Heart right ventricle (tissue), 16 donors: ENCODE measurements around the gene LYSMD2. TPM values are rescaled to one million over a fixed set of nuclear protein-coding genes. Genes with fewer than 3 reads are reported as not detected.

Experiments
- ATAC-seq, 8 donors: fragments of 200-7000 bp; cut with Tn5 transposase; one replicate each; pipeline ENCODE4 v1.9.1; 2020; ENCODE audit warnings: mild to moderate bottlenecking in 8 of 8, moderate library complexity in 8 of 8, moderate number of reproducible peaks in 1 of 8
- DNase-seq, 2 donors: peaks; one replicate each; pipeline ENCODE4 v3.0.0-alpha.2; 2020
- H3K27ac ChIP-seq, 10 donors: fragments of 200-600 bp; sonication (generic) in 2 of 10; one replicate each; pipeline versions ENCODE4 v1.5.0 to v1.8.0; 2020 to 2022; ENCODE audit warnings: mild to moderate bottlenecking in 3 of 10
- H3K27me3 ChIP-seq, 7 donors: fragments of 200-600 bp; one replicate each; pipeline ENCODE4 v1.8.0; 2021 to 2022; ENCODE audit warnings: mild to moderate bottlenecking in 2 of 7
- H3K36me3 ChIP-seq, 9 donors: fragments of 200-600 bp; sonication (generic) in 1 of 9; one replicate each; pipeline versions ENCODE4 v1.5.0 to v1.8.0; 2020 to 2022; ENCODE audit warnings: mild to moderate bottlenecking in 2 of 9
- H3K4me1 ChIP-seq, 9 donors: fragments of 200-600 bp; sonication (generic) in 1 of 9; one replicate each; pipeline versions ENCODE4 v1.5.0 to v1.8.0; 2020 to 2022; ENCODE audit warnings: mild to moderate bottlenecking in 4 of 9
- H3K4me3 ChIP-seq, 10 donors: fragments of 200-600 bp; sonication (generic) in 2 of 10; one replicate each; pipeline versions ENCODE4 v1.5.0 to v1.8.0; 2020 to 2022; ENCODE audit warnings: mild to moderate bottlenecking in 7 of 10, moderate library complexity in 2 of 10
- H3K9me3 ChIP-seq, 11 donors: fragments of 200-600 bp in 10 of 11; sonication (generic) in 2 of 11; one replicate each; pipeline versions ENCODE4 v1.5.0 to v1.8.0; 2013 to 2022; ENCODE audit warnings: mild to moderate bottlenecking in 2 of 11, control low read depth in 1 of 11, moderate library complexity in 1 of 11
- CTCF ChIP-seq, 9 donors: fragments of 200-600 bp; sonication (generic) in 2 of 9; IDR thresholded peaks; one replicate each; pipeline versions ENCODE4 v1.5.0 to v1.8.0; 2021 to 2022; ENCODE audit warnings: antibody characterized with exemption in 9 of 9, mild to moderate bottlenecking in 5 of 9, moderate library complexity in 1 of 9
- WGBS, 2 donors: extraction: QIAGEN DNeasy Blood & Tissue Kit; methylation state at CpG; one replicate each; pipeline ENCODE4 v1.1.7; 2013; ENCODE audit warnings: inconsistent platforms in 1 of 2; 5-methylcytosine and 5-hydroxymethylcytosine counted together
- intact Hi-C, 10 donors: fragments of 100-400 bp; cut with DNase I; formaldehyde crosslinking; loops; one replicate each; pipeline versions ENCODE4 v1.11.1 to v1.14.2; 2022
- polyA plus RNA-seq, 2 donors: library from polyadenylated mRNA; stranded (reverse); fragments of 200-250 nt; gene quantifications; one replicate each; pipeline ENCODE4 v1.2.3, GENCODE V29; 2013
- total RNA-seq, 10 donors: library from RNA; stranded (reverse); fragmentation: NEBNext Ultra II Directional in 3 of 10; extraction: Animal tissue kit (Norgen Biotek cat#: 25700) in 3 of 10; gene quantifications; one replicate each; pipeline versions ENCODE4 v1.2.1 to v1.2.4, GENCODE V29; 2021 to 2023
- donor health status: Arrhythmogenic right ventricular cardiomyopathy.
- donor health status: ischemic (EF 13 %, LVEDD 7.1; RV severe dilation, severe dysfunction).
- donor health status: healthy with polysubstance abuse.
- donor health status: DM: no; HTN: yes; CAD: no.
- donor health status: DM: no; HTN: no; CAD: no.
- donor health status: ischemic (EF 25% LVEDD 6.9; RV normal size, moderate dysfunction).
- donor health status: ischemic (EF 25% LVEDD 5.7; RV mildly dilated, moderate dysfunction).
- donor health status: healthy.
- donor health status: DM: yes; HTN: yes; CAD: no.
- donor health status: Ischemic cardiomyopathy.
- donor health status: ischemic (EF 35%, LVEDD 5.7; RV mildly dilated, moderate dysfunction).
- donor health status: nonischemic (EF 11% LVEDD 7.7; RV severe dilation, severe dysfunction).
- donor health status: DM: yes; HTN: yes; CAD: no.
- donor health status: PGD.
- donor health status: ischemic (EF 29% LVEDD 5.4; RV normal size, mild dysfunction).
- donor health status: nonischemic (EF 23%, LVEDD 6.1; RV moderate dilation, normal function).

LYSMD2 gene
- total and polyA plus RNA-seq, 12 donors: 1.7 to 8.6 (median 4.2) TPM

GRCh38 chr15:51750186-51750585, 12.7 kb upstream of the LYSMD2 start:
- Histone ChIP-seq H3K4me1 (peaks cover 4 to 35% (median 13%) of the 10 kb centered on the region in 9 donors), H3K4me3 (no peak overlapping the region), H3K27me3 (peaks cover 0 to 16% (median 7%) of the 10 kb centered on the region in 7 donors), H3K27ac (no peak overlapping the region), H3K9me3 (no peaks in the 10 kb centered on the region), H3K36me3 (no peaks in the 10 kb centered on the region)
- TF ChIP-seq CTCF (IDR thresholded peaks at IDR 0.05): no peak
- no peak for DNase-seq
- no peak for ATAC-seq
- 71 to 78% methylated on average over 4 of the region's 4 CpGs for WGBS, 2 donors
- intact Hi-C loops: no loop called here

GRCh38 chr15:51749307-51749706, 11.9 kb upstream of the LYSMD2 start:
- no peak overlapping the region for H3K27ac ChIP-seq
- no peak for DNase-seq
- peaks cover 4 to 29% (median 13%) of the 10 kb centered on the region in 9 donors for H3K4me1 ChIP-seq
- no peak for ATAC-seq
- H3K9me3 ChIP-seq: no peaks in the 10 kb centered on the region
- no peaks in the 10 kb centered on the region for H3K36me3 ChIP-seq
- intact Hi-C loops: no loop called here
- 73 to 76% methylated on average over 5 of the region's 5 CpGs for WGBS, 2 donors
- no peak overlapping the region for H3K4me3 ChIP-seq
- TF ChIP-seq CTCF (IDR thresholded peaks at IDR 0.05): no peak
- H3K27me3 ChIP-seq: peaks cover 0 to 17% (median 7%) of the 10 kb centered on the region in 7 donors

GRCh38 chr15:51739061-51739712, 1.7 kb upstream of the LYSMD2 start:
- no peak for ATAC-seq
- no peak overlapping the region for H3K27ac ChIP-seq
- no peak for TF ChIP-seq CTCF (IDR thresholded peaks at IDR 0.05)

GRCh38 chr15:51738553-51738952, 1.1 kb upstream of the LYSMD2 start:
- DNase-seq (no peak), ATAC-seq (no peak)
- TF ChIP-seq CTCF (IDR thresholded peaks at IDR 0.05): no peak
- H3K36me3 ChIP-seq: no peaks in the 10 kb centered on the region
- H3K27me3 ChIP-seq: no peaks in the 10 kb centered on the region
- no peaks in the 10 kb centered on the region for H3K9me3 ChIP-seq
- peak overlapping the region in 7 of 10 donors; percentile 71 to 91 (median 88) for H3K27ac ChIP-seq
- H3K4me1 ChIP-seq: peaks cover 4 to 37% (median 26%) of the 10 kb centered on the region in 9 donors
- 44 to 49% methylated on average over 2 of the region's 2 CpGs for WGBS, 2 donors
- intact Hi-C loops: loop anchor here in 1 of 10 donors (5.0 kb wide), 1 partner anchor 56 kb away; the partner anchor contains the start of gene SCG3
- peak overlapping the region in 2 of 10 donors; percentile 81 to 93 for H3K4me3 ChIP-seq

More at GRCh38 chr15:51739061-51739712, 1.7 kb upstream of the LYSMD2 start:
- Histone ChIP-seq H3K9me3 (no peaks in the 10 kb centered on the region), H3K36me3 (no peaks in the 10 kb centered on the region), H3K27me3 (no peaks in the 10 kb centered on the region), H3K4me3 (no peak overlapping the region), H3K4me1 (peaks cover 4 to 34% (median 26%) of the 10 kb centered on the region in 9 donors)
- WGBS, 2 donors: 90 to 97% methylated on average over 2 of the region's 2 CpGs
- DNase-seq: no peak
- intact Hi-C loops: loop anchor here in 1 of 10 donors (5.0 kb wide), 1 partner anchor 57 kb away; the partner anchor contains the start of gene SCG3
